Suprapubic skin (tissue), 4 donors: ENCODE data around the gene EME1. TPM values are rescaled to one million over a fixed set of nuclear protein-coding genes. Genes with fewer than 3 reads are reported as not detected.
A peak's percentile ranks its signal among the peaks of the same experiment; 100 is the strongest.

Experiments used
- DNase-seq, 2 donors: peaks; one replicate each; pipeline ENCODE4 v3.0.0-alpha.2; 2019; ENCODE audit warnings: low spot score in 2 of 2
- H3K27ac ChIP-seq: fragments of 200-600 bp; sonication (generic); one replicate; pipeline ENCODE4 v1.5.1; 2019
- H3K27me3 ChIP-seq: fragments of 200-600 bp; sonication (generic); one replicate; pipeline ENCODE4 v1.5.1; 2019
- H3K36me3 ChIP-seq: fragments of 200-600 bp; sonication (generic); one replicate; pipeline ENCODE4 v1.5.1; 2019
- H3K4me1 ChIP-seq: fragments of 200-600 bp; sonication (generic); one replicate; pipeline ENCODE4 v1.5.1; 2019
- H3K4me3 ChIP-seq: fragments of 200-600 bp; sonication (generic); one replicate; pipeline ENCODE4 v1.5.1; 2019; ENCODE audit warnings: mild to moderate bottlenecking
- H3K9me3 ChIP-seq: fragments of 200-600 bp; sonication (generic); one replicate; pipeline ENCODE4 v1.5.1; 2019
- CTCF ChIP-seq, 2 donors: fragments of 200-600 bp in 1 of 2; fragments of 450-650 bp in 1 of 2; sonication (generic) in 1 of 2; IDR thresholded peaks; one replicate each; pipeline ENCODE4 v1.5.1; 2016 to 2019; ENCODE audit warnings: antibody characterized with exemption in 2 of 2, mild to moderate bottlenecking in 1 of 2, moderate library complexity in 1 of 2
- EP300 ChIP-seq: sonication (generic); formaldehyde crosslinking; IDR thresholded peaks from one replicate; pipeline ENCODE4 v1.6.1; 2017; ENCODE audit warnings: antibody characterized with exemption
- POLR2A ChIP-seq, 2 donors: fragments of 450-650 bp; IDR thresholded peaks; one replicate each; pipeline ENCODE4 v1.6.1; 2017; ENCODE audit warnings: antibody characterized with exemption in 2 of 2, mild to moderate bottlenecking in 2 of 2, moderate library complexity in 2 of 2
- POLR2AphosphoS5 ChIP-seq, 3 donors: sonication (generic); formaldehyde crosslinking; IDR thresholded peaks; one replicate each; pipeline ENCODE4 v1.6.1; 2017; ENCODE audit warnings: antibody characterized with exemption in 3 of 3
- WGBS: methylation state at CpG from one replicate; pipeline ENCODE4 v1.1.5; 2018; 5-methylcytosine and 5-hydroxymethylcytosine counted together
- total RNA-seq, 4 donors: library from RNA; depleted of rRNA; stranded (reverse); fragments of >200 nt; gene quantifications; one replicate each; pipeline ENCODE4 v1.1.0, GENCODE V29; 2016

Gene EME1
- 1 to 10 TPM in 2 of 4 donors, under 1 TPM in 2; 0.39 to 2.5 (median 0.98) TPM for total RNA-seq

GRCh38 chr17:50372758-50373556, at the start of gene EME1, which contains the start of gene MRPL27:
Gene EME1, plus strand, starts transcription at chr17:50373229. Its CDS starts 1,980 bp downstream, at chr17:50375209.
Gene MRPL27, minus strand, starts transcription at chr17:50373184. Its CDS starts 14 bp downstream, at chr17:50373170.
- 1% methylated on average over 42 of the region's 42 CpGs for WGBS
- DNase-seq = peak; percentile 92 to 94

GRCh38 chr17:50325906-50326305, 47.1 kb upstream of the EME1 start:
- Histone ChIP-seq H3K4me1 (no peaks in the 10 kb centered on the region), H3K4me3 (no peak overlapping the region), H3K9me3 (no peaks in the 10 kb centered on the region), H3K36me3 (no peaks in the 10 kb centered on the region), H3K27me3 (no peaks in the 10 kb centered on the region), H3K27ac (no peak overlapping the region)
- WGBS = 51% methylated on average over 4 of the region's 4 CpGs
- no peak for DNase-seq
- no peak for TF ChIP-seq POLR2A (IDR thresholded peaks at IDR 0.05)
- TF ChIP-seq CTCF (IDR thresholded peaks at IDR 0.05) = no peak
- TF ChIP-seq EP300 = no peak
- TF ChIP-seq POLR2AphosphoS5 (IDR thresholded peaks at IDR 0.05) = no peak

More at GRCh38 chr17:50372758-50373556, at the start of gene EME1, which contains the start of gene MRPL27:
- Histone ChIP-seq H3K27ac (peak within 1 kb of the TSS; percentile 95), H3K27me3 (no peaks in the 10 kb centered on the region), H3K36me3 (peaks cover 28% of the 10 kb centered on the region), H3K9me3 (no peaks in the 10 kb centered on the region), H3K4me1 (peaks cover 23% of the 10 kb centered on the region), H3K4me3 (peak within 1 kb of the TSS; percentile 72)
- TF ChIP-seq EP300 (no peak), POLR2AphosphoS5 (IDR thresholded peaks at IDR 0.05) (peak in 2 of 3 donors; percentile 58 to 93)

GRCh38 chr17:50326831-50327364, 46.1 kb upstream of the EME1 start:
- no peaks in the 10 kb centered on the region for H3K9me3 ChIP-seq
- H3K36me3 ChIP-seq = no peaks in the 10 kb centered on the region
- no peaks in the 10 kb centered on the region for H3K4me1 ChIP-seq
- TF ChIP-seq EP300 (no peak), POLR2AphosphoS5 (IDR thresholded peaks at IDR 0.05) (no peak), POLR2A (IDR thresholded peaks at IDR 0.05) (no peak), CTCF (IDR thresholded peaks at IDR 0.05) (no peak)
- H3K4me3 ChIP-seq = no peak overlapping the region
- DNase-seq = no peak
- no peaks in the 10 kb centered on the region for H3K27me3 ChIP-seq
- WGBS = 73% methylated on average over 9 of the region's 9 CpGs
- H3K27ac ChIP-seq = no peak overlapping the region

GRCh38 chr17:50328363-50329325, 44.4 kb upstream of the EME1 start:
- Histone ChIP-seq H3K36me3 (no peaks in the 10 kb centered on the region), H3K9me3 (no peaks in the 10 kb centered on the region), H3K4me3 (no peak overlapping the region), H3K27ac (no peak overlapping the region), H3K4me1 (no peaks in the 10 kb centered on the region), H3K27me3 (no peaks in the 10 kb centered on the region)
- TF ChIP-seq EP300 (no peak), POLR2AphosphoS5 (IDR thresholded peaks at IDR 0.05) (no peak), CTCF (IDR thresholded peaks at IDR 0.05) (no peak), POLR2A (IDR thresholded peaks at IDR 0.05) (no peak)
- no peak for DNase-seq
- 76% methylated on average over 20 of the region's 21 CpGs for WGBS

DNA sequence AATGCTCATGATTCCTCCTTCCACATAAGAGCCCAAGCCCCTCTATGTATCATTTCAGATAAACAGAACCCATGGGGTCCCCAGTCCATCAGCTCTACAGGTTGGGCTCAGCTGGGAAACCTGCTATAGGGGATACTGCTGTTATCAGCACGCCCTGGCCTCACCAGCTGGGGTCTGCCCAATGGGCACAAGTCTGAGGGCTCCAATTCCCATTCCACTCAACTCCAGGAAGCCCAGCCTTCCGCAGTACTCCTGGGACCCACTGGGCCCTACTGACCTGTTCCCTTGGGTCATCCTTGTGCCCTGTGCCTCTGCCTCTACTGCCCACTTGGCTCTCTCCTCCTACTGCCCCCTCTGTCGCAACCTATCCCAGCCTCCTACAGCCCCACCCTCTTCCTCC, 43.3 kb upstream of the EME1 start:
- Histone ChIP-seq H3K4me3 (no peak overlapping the region), H3K27ac (no peak overlapping the region), H3K36me3 (no peaks in the 10 kb centered on the region), H3K27me3 (no peaks in the 10 kb centered on the region), H3K9me3 (no peaks in the 10 kb centered on the region), H3K4me1 (no peaks in the 10 kb centered on the region)
- 87% methylated on average over 3 of the region's 3 CpGs for WGBS
- TF ChIP-seq EP300 = no peak
- no peak for TF ChIP-seq POLR2A (IDR thresholded peaks at IDR 0.05)
- TF ChIP-seq POLR2AphosphoS5 (IDR thresholded peaks at IDR 0.05) = no peak
- no peak for TF ChIP-seq CTCF (IDR thresholded peaks at IDR 0.05)
- no peak for DNase-seq
